Sigmoid colon (tissue), 4 donors: ENCODE measurements around the gene ADRB2.
"Not testable (repeated sequence)": the region's sequence is repeated elsewhere in the genome, so short reads cannot be mapped to it uniquely, and the experiment has no call there.

Experiments
- CTCF ChIP-seq, 4 experiments: fragments of 450-650 bp in 3 of 4; fragments of 200-600 bp in 1 of 4; IDR thresholded peaks; one replicate each; pipeline ENCODE4 v1.5.1; 2016 to 2019; ENCODE audit warnings: antibody characterized with exemption in 4 of 4, mild to moderate bottlenecking in 3 of 4, moderate library complexity in 2 of 4
- POLR2AphosphoS5 ChIP-seq, 4 donors: sonication (generic); formaldehyde crosslinking; IDR thresholded peaks; one replicate each; pipeline ENCODE4 v1.6.1; 2017; ENCODE audit warnings: antibody characterized with exemption in 4 of 4

GRCh38 chr5:148803451-148803850 is 23.0 kb upstream of the ADRB2 start:
- not testable (repeated sequence) for TF ChIP-seq CTCF, POLR2AphosphoS5 (IDR thresholded peaks at IDR 0.05)
